ENCODE data around the gene ID1. TPM values are rescaled to one million over a fixed set of nuclear protein-coding genes. Genes with fewer than 3 reads are reported as not detected.

Gene ID1
- total and polyA plus RNA-seq, 2 of the 13 experiments (the other 11 are each of a cell fraction or from before 2014, with no cell fraction given), result 320 to 419 TPM

DNA sequence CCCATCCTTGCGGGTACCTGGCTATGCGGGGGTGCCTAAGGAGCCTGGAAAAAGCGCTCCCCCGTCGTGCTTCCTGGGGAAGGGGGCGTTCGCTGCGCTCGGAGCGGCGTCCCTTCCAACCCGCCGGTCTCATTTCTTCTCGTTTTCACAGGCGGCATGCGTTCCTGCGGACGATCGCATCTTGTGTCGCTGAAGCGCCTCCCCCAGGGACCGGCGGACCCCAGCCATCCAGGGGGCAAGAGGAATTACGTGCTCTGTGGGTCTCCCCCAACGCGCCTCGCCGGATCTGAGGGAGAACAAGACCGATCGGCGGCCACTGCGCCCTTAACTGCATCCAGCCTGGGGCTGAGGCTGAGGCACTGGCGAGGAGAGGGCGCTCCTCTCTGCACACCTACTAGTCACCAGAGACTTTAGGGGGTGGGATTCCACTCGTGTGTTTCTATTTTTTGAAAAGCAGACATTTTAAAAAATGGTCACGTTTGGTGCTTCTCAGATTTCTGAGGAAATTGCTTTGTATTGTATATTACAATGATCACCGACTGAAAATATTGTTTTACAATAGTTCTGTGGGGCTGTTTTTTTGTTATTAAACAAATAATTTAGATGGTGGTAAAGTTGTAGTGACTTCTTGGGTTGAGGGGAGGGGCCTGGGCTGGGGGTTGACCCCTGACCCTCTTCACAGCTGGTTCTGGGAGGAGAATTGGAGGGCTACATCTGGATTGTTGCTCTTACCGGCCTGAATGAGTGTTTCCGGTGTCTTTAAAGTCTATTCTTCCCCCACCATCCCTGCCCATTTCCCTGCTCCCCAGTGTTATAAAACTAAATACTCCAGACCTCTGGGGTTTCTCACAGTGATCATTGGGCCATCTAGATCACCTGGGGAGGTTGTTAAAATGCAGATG is 1.1 kb downstream of the ID1 start (continued):
- TF ChIP-seq, protein P1, sequence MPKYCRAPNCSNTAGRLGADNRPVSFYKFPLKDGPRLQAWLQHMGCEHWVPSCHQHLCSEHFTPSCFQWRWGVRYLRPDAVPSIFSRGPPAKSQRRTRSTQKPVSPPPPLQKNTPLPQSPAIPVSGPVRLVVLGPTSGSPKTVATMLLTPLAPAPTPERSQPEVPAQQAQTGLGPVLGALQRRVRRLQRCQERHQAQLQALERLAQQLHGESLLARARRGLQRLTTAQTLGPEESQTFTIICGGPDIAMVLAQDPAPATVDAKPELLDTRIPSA (CRISPR knock-in tag; IDR thresholded peaks at IDR 0.05; ENCODE audit: borderline replicate concordance), result peak; percentile 70; the same call in 1 of the 2 replicates
- TF ChIP-seq, protein P2, sequence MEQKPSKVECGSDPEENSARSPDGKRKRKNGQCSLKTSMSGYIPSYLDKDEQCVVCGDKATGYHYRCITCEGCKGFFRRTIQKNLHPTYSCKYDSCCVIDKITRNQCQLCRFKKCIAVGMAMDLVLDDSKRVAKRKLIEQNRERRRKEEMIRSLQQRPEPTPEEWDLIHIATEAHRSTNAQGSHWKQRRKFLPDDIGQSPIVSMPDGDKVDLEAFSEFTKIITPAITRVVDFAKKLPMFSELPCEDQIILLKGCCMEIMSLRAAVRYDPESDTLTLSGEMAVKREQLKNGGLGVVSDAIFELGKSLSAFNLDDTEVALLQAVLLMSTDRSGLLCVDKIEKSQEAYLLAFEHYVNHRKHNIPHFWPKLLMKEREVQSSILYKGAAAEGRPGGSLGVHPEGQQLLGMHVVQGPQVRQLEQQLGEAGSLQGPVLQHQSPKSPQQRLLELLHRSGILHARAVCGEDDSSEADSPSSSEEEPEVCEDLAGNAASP (CRISPR knock-in tag; IDR thresholded peaks at IDR 0.05; ENCODE audit: borderline replicate concordance), result peak; percentile 49; the same call in 1 of the 2 replicates
- TF ChIP-seq ZNF138 (CRISPR knock-in tag; IDR thresholded peaks at IDR 0.05; ENCODE audit: low read depth), result no peak
- TF ChIP-seq ZNF225 (CRISPR knock-in tag; IDR thresholded peaks at IDR 0.05), result no peak
- TF ChIP-seq ZNF605 (CRISPR knock-in tag; IDR thresholded peaks at IDR 0.05), result peak; percentile 76; the same call in 1 of the 2 replicates
- TF ChIP-seq PTBP1 (IDR thresholded peaks at IDR 0.05; ENCODE audit: low read depth, low read length, poor library complexity, severe bottlenecking), result peak; percentile 84
- TF ChIP-seq MLLT10 (CRISPR knock-in tag; IDR thresholded peaks at IDR 0.05), result peak; percentile 67; the same call in 1 of the 2 replicates
- TF ChIP-seq, protein P3, sequence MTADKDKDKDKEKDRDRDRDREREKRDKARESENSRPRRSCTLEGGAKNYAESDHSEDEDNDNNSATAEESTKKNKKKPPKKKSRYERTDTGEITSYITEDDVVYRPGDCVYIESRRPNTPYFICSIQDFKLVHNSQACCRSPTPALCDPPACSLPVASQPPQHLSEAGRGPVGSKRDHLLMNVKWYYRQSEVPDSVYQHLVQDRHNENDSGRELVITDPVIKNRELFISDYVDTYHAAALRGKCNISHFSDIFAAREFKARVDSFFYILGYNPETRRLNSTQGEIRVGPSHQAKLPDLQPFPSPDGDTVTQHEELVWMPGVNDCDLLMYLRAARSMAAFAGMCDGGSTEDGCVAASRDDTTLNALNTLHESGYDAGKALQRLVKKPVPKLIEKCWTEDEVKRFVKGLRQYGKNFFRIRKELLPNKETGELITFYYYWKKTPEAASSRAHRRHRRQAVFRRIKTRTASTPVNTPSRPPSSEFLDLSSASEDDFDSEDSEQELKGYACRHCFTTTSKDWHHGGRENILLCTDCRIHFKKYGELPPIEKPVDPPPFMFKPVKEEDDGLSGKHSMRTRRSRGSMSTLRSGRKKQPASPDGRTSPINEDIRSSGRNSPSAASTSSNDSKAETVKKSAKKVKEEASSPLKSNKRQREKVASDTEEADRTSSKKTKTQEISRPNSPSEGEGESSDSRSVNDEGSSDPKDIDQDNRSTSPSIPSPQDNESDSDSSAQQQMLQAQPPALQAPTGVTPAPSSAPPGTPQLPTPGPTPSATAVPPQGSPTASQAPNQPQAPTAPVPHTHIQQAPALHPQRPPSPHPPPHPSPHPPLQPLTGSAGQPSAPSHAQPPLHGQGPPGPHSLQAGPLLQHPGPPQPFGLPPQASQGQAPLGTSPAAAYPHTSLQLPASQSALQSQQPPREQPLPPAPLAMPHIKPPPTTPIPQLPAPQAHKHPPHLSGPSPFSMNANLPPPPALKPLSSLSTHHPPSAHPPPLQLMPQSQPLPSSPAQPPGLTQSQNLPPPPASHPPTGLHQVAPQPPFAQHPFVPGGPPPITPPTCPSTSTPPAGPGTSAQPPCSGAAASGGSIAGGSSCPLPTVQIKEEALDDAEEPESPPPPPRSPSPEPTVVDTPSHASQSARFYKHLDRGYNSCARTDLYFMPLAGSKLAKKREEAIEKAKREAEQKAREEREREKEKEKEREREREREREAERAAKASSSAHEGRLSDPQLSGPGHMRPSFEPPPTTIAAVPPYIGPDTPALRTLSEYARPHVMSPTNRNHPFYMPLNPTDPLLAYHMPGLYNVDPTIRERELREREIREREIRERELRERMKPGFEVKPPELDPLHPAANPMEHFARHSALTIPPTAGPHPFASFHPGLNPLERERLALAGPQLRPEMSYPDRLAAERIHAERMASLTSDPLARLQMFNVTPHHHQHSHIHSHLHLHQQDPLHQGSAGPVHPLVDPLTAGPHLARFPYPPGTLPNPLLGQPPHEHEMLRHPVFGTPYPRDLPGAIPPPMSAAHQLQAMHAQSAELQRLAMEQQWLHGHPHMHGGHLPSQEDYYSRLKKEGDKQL (CRISPR knock-in tag; IDR thresholded peaks at IDR 0.05; ENCODE audit: low read depth), result peak; percentile 7; the same call in 1 of the 2 replicates
- TF ChIP-seq HNRNPL (IDR thresholded peaks at IDR 0.05; ENCODE audit: low read depth, low read length), result peak; percentile 95
- 0 out of 2 replicates have a peak, but pooled peaks have one; percentile 68 for TF ChIP-seq ZNF234 (CRISPR knock-in tag; conservative IDR thresholded peaks at IDR 0.05)
- no peak; the same call in 1 of the 2 replicates for TF ChIP-seq ZNF550 (CRISPR knock-in tag; IDR thresholded peaks at IDR 0.05; ENCODE audit: borderline replicate concordance)
- TF ChIP-seq SALL1 (CRISPR knock-in tag; IDR thresholded peaks at IDR 0.05), result no peak
- TF ChIP-seq ZSCAN22 (CRISPR knock-in tag; IDR thresholded peaks at IDR 0.05), result no peak; the same call in 1 of the 2 replicates
- 0 out of 2 replicates have a peak, but pooled peaks have one; percentile 15 for TF ChIP-seq YEATS2 (CRISPR knock-in tag; IDR thresholded peaks at IDR 0.05; ENCODE audit: borderline replicate concordance)
- TF ChIP-seq SRSF1 (optimal IDR thresholded peaks at IDR 0.05; ENCODE audit: low read depth, low read length), result peak; percentile 93
- no peak for TF ChIP-seq SMYD3 (CRISPR knock-in tag; IDR thresholded peaks at IDR 0.05)
- peak; percentile 100 for TF ChIP-seq ZC3H13 (CRISPR knock-in tag; IDR thresholded peaks at IDR 0.05)
- TF ChIP-seq MTA3 (CRISPR knock-in tag; IDR thresholded peaks at IDR 0.05), result no peak
- TF ChIP-seq, protein P4, sequence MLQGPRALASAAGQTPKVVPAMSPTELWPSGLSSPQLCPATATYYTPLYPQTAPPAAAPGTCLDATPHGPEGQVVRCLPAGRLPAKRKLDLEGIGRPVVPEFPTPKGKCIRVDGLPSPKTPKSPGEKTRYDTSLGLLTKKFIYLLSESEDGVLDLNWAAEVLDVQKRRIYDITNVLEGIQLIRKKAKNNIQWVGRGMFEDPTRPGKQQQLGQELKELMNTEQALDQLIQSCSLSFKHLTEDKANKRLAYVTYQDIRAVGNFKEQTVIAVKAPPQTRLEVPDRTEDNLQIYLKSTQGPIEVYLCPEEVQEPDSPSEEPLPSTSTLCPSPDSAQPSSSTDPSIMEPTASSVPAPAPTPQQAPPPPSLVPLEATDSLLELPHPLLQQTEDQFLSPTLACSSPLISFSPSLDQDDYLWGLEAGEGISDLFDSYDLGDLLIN (CRISPR knock-in tag; IDR thresholded peaks at IDR 0.05; ENCODE audit: borderline replicate concordance), result 0 out of 2 replicates have a peak, but pooled peaks have one; percentile 38
- no peak for TF ChIP-seq ZBTB21 (CRISPR knock-in tag; IDR thresholded peaks at IDR 0.05)

All from HepG2 (cell line).